Activated T-helper 2 cell treated with anti-CD3 and anti-CD28 coated beads, Interferon-gamma antibody, Interleukin-2, Interleukin-4, amounts not matched to agents 10 μg/mL and 5 μg/mL and 100 μg/mL, durations not matched to agents 14 hours and 24 hours and 36 hours (primary cell): ENCODE measurements around the gene RUFY4. TPM values are rescaled to one million over a fixed set of nuclear protein-coding genes. Genes with fewer than 3 reads are reported as not detected.
"Not testable (repeated sequence)": the region's sequence is repeated elsewhere in the genome, so short reads cannot be mapped to it uniquely, and the experiment has no call there.

Experiments used
- DNase-seq: peaks from one replicate; pipeline ENCODE4 v3.0.0; 2021; ENCODE audit warnings: low spot score
- H3K27ac Mint-ChIP-seq: one replicate; pipeline ENCODE4 v1.8.0; 2021; ENCODE audit warnings: mixed read lengths
- H3K27me3 Mint-ChIP-seq: one replicate; pipeline ENCODE4 v1.8.0; 2021; ENCODE audit warnings: low read depth, mixed read lengths
- H3K36me3 Mint-ChIP-seq: one replicate; pipeline ENCODE4 v1.8.0; 2021; ENCODE audit warnings: low read depth, mixed read lengths
- H3K4me1 Mint-ChIP-seq: one replicate; pipeline ENCODE4 v1.8.0; 2021; ENCODE audit warnings: low read depth, mixed read lengths
- H3K4me3 Mint-ChIP-seq: one replicate; pipeline ENCODE4 v1.8.0; 2021; ENCODE audit warnings: low read depth, mild to moderate bottlenecking, moderate library complexity, mixed read lengths
- H3K9me3 Mint-ChIP-seq: one replicate; pipeline ENCODE4 v1.8.0; 2021; ENCODE audit warnings: mixed read lengths
- intact Hi-C: fragments of 100-400 bp; cut with micrococcal nuclease; formaldehyde crosslinking; loops from one replicate; pipeline ENCODE4 v1.15.1; 2023
- total RNA-seq: library from RNA; stranded (reverse); gene quantifications from 2 replicates; pipeline ENCODE4 v1.2.3, GENCODE V29; 2022

RUFY4 gene, protein sequence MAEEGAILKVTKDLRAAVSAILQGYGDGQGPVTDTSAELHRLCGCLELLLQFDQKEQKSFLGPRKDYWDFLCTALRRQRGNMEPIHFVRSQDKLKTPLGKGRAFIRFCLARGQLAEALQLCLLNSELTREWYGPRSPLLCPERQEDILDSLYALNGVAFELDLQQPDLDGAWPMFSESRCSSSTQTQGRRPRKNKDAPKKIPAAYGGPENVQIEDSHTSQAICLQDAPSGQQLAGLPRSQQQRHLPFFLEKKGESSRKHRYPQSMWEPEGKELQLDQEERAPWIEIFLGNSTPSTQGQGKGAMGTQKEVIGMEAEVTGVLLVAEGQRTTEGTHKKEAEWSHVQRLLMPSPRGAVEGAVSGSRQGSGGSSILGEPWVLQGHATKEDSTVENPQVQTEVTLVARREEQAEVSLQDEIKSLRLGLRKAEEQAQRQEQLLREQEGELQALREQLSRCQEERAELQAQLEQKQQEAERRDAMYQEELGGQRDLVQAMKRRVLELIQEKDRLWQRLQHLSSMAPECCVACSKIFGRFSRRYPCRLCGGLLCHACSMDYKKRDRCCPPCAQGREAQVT
- 0.39 TPM in 1 of 2 replicates, not detected in the other for total RNA-seq

DNA sequence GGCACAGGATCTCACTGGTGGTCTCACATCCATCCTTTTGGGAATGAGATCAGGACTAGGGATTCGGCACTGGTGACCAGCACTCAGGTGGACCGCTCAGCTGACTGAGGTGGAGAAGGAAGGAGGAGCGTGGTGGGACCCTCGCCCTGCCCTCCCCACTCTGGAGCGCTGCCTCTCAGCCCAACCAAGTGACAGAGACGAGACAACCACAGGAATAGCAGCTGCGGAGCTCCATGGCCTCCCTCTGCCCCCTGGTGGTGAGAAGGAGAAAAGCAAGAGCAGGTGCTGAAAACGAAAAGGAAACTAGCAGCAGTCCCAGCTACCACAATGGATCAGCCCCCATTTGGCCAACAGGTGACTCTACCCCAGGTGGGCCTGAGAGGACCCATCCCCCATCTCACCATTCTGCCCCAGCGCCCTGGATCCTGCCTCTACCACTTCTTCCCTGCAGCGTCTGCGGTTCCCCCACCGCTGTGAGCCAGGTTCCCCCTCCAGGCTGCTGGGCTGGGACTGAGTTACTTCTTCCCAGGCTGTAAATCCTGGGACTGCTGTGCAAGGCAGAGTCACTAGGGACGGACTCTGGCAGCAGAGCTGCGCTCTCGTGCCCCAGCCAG lies at the start of gene RUFY4:
TSS of gene RUFY4 (plus strand) at position 533 of the 614 bp plus-strand sequence. CDS start 1,353 bp downstream, outside the sequence.
- H3K9me3 Mint-ChIP-seq, H3K36me3 Mint-ChIP-seq, H3K27me3 Mint-ChIP-seq, H3K27ac Mint-ChIP-seq, H3K4me1 Mint-ChIP-seq: not testable (repeated sequence)
- intact Hi-C loops = loop anchor here (5.0 kb wide), 1 partner anchor 282 kb away; no protein-coding TSS in a partner anchor
- DNase-seq = peak; percentile 61
- peak within 1 kb of the TSS; percentile 43 for H3K4me3 Mint-ChIP-seq

DNA sequence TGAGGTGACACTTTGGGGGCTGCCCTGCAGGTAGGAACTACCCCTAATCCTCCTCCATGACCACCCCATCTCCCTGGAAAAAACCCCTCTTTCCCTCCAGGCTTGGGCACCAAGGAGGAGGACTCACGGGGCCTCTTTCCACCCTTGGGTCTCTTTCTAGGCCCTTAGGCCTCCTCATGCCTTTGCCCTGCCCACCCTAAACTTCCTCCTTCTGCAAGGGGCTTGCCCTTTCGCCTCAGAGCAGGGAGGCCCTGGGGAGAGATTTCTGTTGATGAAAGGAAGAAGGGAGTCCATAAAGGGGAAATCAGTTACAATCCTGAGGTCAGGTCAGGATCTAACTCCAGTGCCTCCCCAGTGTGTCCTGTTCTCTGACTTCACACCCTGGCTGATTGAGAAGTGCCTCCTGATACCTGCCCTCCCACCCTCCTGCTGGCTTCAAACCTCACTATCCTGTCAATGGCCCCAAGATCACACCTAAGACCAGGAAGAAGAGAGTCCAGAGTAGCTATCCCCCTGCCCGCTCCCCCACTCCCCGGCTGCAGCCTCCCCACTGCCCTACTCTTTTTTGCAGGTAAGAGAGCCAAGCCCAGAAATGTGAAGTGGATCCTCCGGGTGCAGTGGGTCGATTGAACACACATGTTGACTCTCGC lies 49.5 kb upstream of the RUFY4 start:
- DNase-seq = no peak
- no peak overlapping the region for H3K4me3 Mint-ChIP-seq
- H3K9me3 Mint-ChIP-seq = no peaks in the 10 kb centered on the region
- H3K36me3 Mint-ChIP-seq = no peaks in the 10 kb centered on the region
- no peak overlapping the region for H3K27ac Mint-ChIP-seq
- intact Hi-C loops = no loop called here
- peaks cover 4% of the 10 kb centered on the region for H3K27me3 Mint-ChIP-seq
- no peaks in the 10 kb centered on the region for H3K4me1 Mint-ChIP-seq

DNA sequence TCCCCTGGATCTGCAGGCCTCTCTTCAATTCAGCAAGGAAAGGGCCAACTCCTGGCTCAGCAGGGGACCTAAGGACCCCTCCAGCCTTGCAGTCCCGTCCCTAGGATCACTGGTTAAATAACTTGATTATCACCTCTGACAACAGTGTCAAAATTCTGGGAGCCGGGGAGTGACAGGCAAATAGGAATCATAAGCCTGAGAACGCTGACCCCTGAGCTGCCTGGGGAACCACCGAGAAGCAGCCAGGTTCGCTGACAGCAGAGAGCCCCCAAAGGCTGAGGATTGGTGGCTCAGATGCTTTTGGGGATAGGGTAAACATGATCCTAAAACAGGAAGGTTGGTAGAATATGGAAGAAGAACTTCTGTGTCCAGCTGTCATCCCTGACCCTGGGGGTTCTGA lies 48.8 kb upstream of the RUFY4 start:
- Mint-ChIP-seq H3K27ac (no peak overlapping the region), H3K27me3 (peaks cover 2% of the 10 kb centered on the region), H3K4me1 (no peaks in the 10 kb centered on the region), H3K4me3 (no peak overlapping the region), H3K36me3 (no peaks in the 10 kb centered on the region), H3K9me3 (no peaks in the 10 kb centered on the region)
- intact Hi-C loops = no loop called here
- DNase-seq = no peak

DNA sequence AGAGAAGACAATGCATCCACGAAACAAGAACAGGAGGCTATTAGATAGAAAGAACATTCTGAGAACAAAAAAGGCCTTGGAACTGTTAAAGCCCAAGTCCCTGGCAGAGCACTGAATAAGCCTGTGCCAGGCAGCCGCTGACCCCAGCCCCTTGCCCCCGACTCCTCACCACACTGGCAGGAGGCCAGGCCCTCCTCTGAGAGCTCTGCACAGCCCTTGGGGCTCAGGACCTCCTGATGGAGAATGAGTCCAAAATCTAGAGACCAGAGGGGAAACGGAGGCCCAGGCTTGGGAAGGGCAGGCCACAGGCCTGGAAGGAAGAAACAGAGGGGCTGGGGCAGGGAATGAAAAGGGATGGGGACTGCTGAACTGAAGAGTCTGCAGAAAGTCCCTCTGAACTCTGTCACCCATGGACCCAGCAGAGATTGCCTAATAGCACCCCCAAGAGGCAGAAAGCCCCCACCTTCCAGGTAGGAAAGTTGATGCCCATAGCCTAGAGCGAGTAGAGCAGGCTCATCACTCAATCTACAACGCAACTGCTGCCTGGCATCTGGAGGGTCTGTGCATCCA lies 48.0 kb upstream of the RUFY4 start:
- intact Hi-C loops = no loop called here
- Mint-ChIP-seq H3K4me3 (no peak overlapping the region), H3K9me3 (no peaks in the 10 kb centered on the region), H3K4me1 (no peaks in the 10 kb centered on the region), H3K36me3 (no peaks in the 10 kb centered on the region), H3K27ac (no peak overlapping the region), H3K27me3 (peaks cover 2% of the 10 kb centered on the region)
- no peak for DNase-seq

DNA sequence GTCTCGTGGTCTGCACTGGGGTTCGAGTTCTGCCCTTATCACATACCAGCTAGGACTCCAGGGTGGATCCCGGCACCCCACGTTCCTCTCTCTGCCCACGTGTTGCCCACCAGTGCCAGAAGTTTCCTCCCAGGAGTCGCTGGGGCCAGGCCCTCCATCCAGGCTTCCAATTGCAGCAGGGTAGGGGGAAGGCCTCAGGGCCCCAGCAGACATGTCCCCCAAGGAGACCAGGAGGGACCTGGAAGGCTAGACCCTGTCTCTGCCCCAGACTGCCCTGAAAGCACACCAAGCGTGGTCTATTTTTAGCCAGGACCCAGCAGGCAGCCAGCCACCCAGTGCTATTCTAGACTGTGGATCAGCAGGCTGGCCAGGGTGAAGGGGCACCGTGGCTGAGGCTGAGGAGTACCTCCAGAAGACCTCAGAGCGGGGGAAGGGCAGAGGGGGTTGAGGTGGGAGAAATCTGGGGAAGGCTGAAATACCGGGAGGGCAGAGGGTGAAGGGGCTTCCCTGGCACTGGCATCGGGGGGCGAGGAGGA lies 47.4 kb upstream of the RUFY4 start:
- intact Hi-C loops = no loop called here
- H3K27ac Mint-ChIP-seq = no peak overlapping the region
- DNase-seq = no peak
- no peaks in the 10 kb centered on the region for H3K9me3 Mint-ChIP-seq
- no peaks in the 10 kb centered on the region for H3K36me3 Mint-ChIP-seq
- H3K4me3 Mint-ChIP-seq = no peak overlapping the region
- no peaks in the 10 kb centered on the region for H3K4me1 Mint-ChIP-seq
- peaks cover 2% of the 10 kb centered on the region for H3K27me3 Mint-ChIP-seq

DNA sequence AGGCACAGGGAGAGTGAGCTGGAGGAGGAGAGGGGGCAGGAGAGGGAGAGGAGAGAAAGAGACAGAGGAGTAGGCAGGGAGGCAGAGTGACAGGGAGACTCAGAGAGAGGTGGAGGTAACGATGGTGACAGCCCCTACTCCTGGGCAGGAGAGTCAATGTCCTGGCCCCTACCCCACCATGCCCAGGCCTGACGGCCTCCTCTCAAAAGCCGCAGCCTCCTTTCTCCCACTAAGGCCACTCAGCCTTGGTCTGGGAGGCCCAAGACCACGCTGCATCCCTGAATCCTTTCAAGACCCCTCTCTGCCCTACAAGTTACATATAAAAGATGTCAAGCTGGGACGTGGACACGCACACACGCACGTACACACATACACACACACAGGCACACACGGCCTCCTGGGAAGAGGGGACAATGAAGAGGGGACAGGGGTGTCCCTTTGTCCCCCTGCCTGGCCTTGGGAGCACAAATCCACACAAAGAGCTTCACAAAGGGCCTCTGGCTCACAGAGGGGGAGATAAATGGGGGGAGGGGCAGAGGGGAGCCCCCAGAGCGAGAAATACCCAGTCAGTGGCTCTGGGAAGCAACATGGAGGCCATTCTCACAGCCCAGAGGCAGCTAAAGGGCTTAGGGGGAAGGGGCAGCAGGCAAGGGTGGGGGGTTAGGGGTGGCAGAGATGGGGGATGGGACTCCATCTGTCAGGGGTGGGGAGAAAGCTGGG lies 46.8 kb upstream of the RUFY4 start:
- no peak overlapping the region for H3K4me3 Mint-ChIP-seq
- no peaks in the 10 kb centered on the region for H3K9me3 Mint-ChIP-seq
- H3K4me1 Mint-ChIP-seq = no peaks in the 10 kb centered on the region
- intact Hi-C loops = no loop called here
- peaks cover 2% of the 10 kb centered on the region for H3K27me3 Mint-ChIP-seq
- no peak overlapping the region for H3K27ac Mint-ChIP-seq
- DNase-seq = no peak
- H3K36me3 Mint-ChIP-seq = no peaks in the 10 kb centered on the region

DNA sequence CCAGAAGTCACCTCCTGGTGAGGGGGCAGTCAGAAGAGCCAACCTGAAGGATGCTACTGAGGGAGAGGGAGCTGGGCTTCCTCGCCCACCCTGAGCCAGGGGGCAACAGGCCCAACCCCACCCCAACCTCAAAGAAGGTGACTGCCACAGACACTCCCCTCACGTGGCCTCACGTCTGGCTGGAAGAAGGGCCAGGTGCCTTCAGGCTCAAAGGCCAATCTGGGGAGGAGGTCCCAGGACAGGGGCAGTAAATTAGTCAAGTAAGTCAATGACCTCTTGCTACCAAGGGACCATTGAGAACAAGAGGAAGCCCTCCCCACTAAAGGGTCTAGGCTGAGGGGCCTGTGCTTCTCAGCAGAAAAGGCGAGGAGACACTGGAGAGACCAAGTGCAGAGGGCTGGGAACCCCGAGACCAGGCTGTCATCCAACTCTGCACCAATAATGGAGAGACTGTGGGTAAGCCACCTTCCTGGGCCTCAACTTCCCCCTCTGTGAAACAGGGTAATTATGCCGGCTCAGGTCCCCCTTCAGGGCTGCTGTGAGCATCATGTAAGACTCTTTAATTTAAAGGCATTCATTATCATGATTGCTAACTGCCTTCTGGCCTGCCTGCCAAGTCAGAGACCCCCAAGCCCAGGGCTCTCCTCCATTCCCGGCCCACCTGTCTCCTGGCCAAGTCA lies 46.1 kb upstream of the RUFY4 start:
- no peak for DNase-seq
- Mint-ChIP-seq H3K36me3 (no peaks in the 10 kb centered on the region), H3K4me1 (no peaks in the 10 kb centered on the region), H3K27ac (no peak overlapping the region), H3K4me3 (no peak overlapping the region), H3K27me3 (peaks cover 2% of the 10 kb centered on the region), H3K9me3 (no peaks in the 10 kb centered on the region)
- intact Hi-C loops = no loop called here

DNA sequence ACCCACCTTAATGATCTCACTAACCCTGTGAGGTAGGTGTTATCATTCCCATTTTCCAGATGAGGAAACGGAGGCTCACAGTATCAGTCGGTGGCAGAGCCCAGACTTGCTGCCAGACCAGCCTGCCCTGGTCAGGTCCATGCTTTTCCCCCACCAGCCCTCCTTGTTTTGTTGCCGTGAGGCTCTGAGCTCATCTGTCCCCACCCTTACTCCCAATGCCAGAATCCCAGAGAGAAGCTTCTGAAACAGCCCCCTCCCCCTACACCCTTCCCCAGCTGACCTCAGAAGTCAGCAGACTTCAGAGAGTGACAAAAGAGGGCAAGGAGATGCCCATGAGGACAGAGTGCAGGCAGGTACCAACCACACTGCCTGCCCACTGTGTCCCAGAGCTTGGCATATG lies 45.4 kb upstream of the RUFY4 start:
- no peak for DNase-seq
- Mint-ChIP-seq H3K4me3 (no peak overlapping the region), H3K36me3 (no peaks in the 10 kb centered on the region), H3K27me3 (no peaks in the 10 kb centered on the region), H3K27ac (no peak overlapping the region), H3K4me1 (no peaks in the 10 kb centered on the region), H3K9me3 (no peaks in the 10 kb centered on the region)
- intact Hi-C loops = no loop called here

DNA sequence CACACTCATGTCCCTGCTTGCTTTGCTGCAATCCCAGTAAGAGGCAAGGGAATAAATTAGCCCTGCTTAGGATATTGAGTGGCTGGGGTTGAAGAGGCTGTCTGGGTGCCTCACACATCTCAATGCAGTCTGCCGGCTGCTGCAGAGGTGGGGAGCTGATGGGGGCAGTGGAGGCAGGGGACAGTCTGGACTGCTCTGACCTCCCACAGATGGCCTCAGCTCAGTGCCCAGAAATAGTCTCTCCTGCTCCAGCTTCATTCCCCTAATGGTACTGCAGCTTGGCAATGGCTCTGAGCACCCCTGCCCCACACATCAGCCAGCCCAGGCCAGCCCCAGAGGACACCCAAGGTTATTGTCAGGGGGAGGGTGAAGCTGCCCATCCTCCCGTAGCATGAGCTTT lies 44.7 kb upstream of the RUFY4 start:
- intact Hi-C loops = no loop called here
- no peaks in the 10 kb centered on the region for H3K4me1 Mint-ChIP-seq
- H3K27ac Mint-ChIP-seq = no peak overlapping the region
- no peak overlapping the region for H3K4me3 Mint-ChIP-seq
- no peaks in the 10 kb centered on the region for H3K36me3 Mint-ChIP-seq
- H3K9me3 Mint-ChIP-seq = no peaks in the 10 kb centered on the region
- no peak for DNase-seq
- H3K27me3 Mint-ChIP-seq = no peaks in the 10 kb centered on the region

DNA sequence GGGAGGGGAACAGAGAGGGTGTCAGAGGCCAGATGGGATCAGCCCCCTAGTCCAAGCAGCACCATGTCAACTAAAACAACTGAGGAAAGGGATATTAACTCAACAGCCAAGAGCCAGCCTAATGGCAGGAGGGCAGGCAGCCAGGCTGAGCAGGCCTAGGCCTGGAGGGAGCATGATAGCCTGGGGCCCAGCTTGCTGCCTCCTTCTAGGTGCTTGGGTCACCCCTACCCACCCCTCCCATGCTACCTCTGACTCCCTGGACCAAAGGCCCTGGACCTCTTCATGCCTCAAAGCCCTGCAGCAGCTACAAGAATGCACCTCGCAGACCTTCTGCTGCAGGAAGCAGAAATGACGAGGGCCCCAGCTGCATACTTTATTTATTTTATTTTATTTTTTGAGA lies 44.2 kb upstream of the RUFY4 start:
- Mint-ChIP-seq H3K36me3 (no peaks in the 10 kb centered on the region), H3K9me3 (no peaks in the 10 kb centered on the region), H3K4me1 (no peaks in the 10 kb centered on the region), H3K27ac (no peak overlapping the region), H3K4me3 (no peak overlapping the region), H3K27me3 (no peaks in the 10 kb centered on the region)
- DNase-seq = no peak
- intact Hi-C loops = no loop called here

DNA sequence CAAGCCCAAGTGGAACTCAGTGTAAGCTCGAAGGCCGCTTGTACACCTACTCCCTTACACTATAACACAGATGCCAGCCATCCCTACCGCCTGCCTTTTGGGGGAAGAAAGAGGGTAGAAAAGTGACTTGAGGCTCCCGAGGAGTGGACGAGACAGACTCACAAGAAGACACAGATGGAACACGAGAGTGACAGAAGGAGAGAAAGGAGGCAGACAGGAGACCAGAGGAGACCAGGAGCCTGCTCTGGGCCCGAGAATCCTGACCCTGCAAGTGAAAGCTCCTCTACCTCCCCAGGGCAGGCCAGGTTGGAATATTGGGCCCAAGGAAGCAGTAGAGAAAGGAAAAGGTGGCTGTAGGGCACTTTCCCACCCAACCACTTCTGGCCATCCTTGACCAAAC lies 42.8 kb upstream of the RUFY4 start:
- Mint-ChIP-seq H3K9me3 (no peaks in the 10 kb centered on the region), H3K4me1 (no peaks in the 10 kb centered on the region)
- DNase-seq = no peak

More for the DNA sequence above, 42.8 kb upstream of the RUFY4 start:
- Mint-ChIP-seq H3K27ac (no peak overlapping the region), H3K36me3 (no peaks in the 10 kb centered on the region), H3K27me3 (no peaks in the 10 kb centered on the region), H3K4me3 (no peak overlapping the region)
- intact Hi-C loops = no loop called here
